ENCODE measurements around the gene TSPAN7. TPM values are rescaled to one million over a fixed set of nuclear protein-coding genes. Genes with fewer than 3 reads are reported as not detected.
A peak's percentile ranks its signal among the peaks of the same experiment; 100 is the strongest.

The TSPAN7 gene
- total RNA-seq, 1 experiment from 2014 or later: not detected

DNA sequence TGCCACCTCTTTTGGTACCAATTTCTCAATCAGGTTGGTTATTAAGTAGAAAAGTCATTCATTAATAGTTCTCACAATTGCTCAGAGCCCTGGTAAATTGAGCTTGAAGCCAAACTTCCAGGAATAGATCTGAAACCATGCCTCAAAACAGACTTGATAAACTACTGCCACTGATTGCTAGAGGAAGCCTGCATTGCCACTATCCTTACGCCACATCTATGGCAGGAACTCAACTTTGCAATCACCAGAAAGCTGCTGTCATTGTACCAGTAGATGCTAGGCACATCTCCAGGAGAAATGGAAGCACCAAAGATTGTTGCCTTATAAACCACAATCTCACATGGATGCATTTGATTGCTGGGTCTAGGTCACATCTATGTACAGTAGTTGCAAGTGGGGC lies 21.6 kb upstream of the TSPAN7 start:
- H3K27ac Mint-ChIP-seq (ENCODE audit: low read depth, unreplicated experiment): no peak overlapping the region
- CTCF ChIA-PET: no interaction called here
- no TSS peak for BruUV-seq (replicated peaks)
- TF ChIP-seq, protein P1, sequence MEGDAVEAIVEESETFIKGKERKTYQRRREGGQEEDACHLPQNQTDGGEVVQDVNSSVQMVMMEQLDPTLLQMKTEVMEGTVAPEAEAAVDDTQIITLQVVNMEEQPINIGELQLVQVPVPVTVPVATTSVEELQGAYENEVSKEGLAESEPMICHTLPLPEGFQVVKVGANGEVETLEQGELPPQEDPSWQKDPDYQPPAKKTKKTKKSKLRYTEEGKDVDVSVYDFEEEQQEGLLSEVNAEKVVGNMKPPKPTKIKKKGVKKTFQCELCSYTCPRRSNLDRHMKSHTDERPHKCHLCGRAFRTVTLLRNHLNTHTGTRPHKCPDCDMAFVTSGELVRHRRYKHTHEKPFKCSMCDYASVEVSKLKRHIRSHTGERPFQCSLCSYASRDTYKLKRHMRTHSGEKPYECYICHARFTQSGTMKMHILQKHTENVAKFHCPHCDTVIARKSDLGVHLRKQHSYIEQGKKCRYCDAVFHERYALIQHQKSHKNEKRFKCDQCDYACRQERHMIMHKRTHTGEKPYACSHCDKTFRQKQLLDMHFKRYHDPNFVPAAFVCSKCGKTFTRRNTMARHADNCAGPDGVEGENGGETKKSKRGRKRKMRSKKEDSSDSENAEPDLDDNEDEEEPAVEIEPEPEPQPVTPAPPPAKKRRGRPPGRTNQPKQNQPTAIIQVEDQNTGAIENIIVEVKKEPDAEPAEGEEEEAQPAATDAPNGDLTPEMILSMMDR (IDR thresholded peaks at IDR 0.05; ENCODE audit: unreplicated experiment): no peak
- no peak overlapping the region for H3K4me3 Mint-ChIP-seq (ENCODE audit: unreplicated experiment)
- peaks cover 7% of the 10 kb centered on the region for H3K9me3 Mint-ChIP-seq (ENCODE audit: unreplicated experiment)
- H3K4me1 Mint-ChIP-seq (ENCODE audit: insufficient read depth, unreplicated experiment): peaks cover 5% of the 10 kb centered on the region
- intact Hi-C loops (cut with micrococcal nuclease): no loop called here
- H3K27me3 Mint-ChIP-seq (ENCODE audit: insufficient read depth, unreplicated experiment): no peaks in the 10 kb centered on the region
- H3K36me3 Mint-ChIP-seq (ENCODE audit: insufficient read depth, unreplicated experiment): peaks cover 6% of the 10 kb centered on the region
- DNase-seq (ENCODE audit: unreplicated experiment): no peak
- POLR2A ChIA-PET: interaction anchor here (0.6 to 0.8 kb wide), 2 partner anchors 10 to 118 kb away, joined by 3 to 4 read pairs; no protein-coding TSS in a partner anchor

DNA sequence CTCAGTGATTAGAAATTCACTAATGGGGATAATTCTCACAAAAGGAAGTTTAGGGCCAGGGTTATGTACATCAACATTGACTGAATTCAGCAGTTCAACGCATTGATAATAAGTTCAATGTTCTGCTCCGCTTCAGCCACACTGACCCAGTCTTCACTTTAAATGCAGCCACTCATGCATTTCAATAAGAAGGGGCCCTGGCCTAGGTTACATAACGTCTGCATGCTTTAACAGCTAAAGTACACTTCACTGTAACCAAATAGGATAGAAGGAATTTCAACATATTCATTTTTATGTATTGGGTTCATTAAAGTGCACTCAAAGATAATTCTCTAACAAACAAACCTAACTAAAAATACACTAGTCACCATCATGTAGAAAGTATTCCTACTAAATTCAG lies 12.8 kb upstream of the TSPAN7 start:
- H3K4me1 Mint-ChIP-seq (ENCODE audit: insufficient read depth, unreplicated experiment): no peaks in the 10 kb centered on the region
- H3K36me3 Mint-ChIP-seq (ENCODE audit: insufficient read depth, unreplicated experiment): no peaks in the 10 kb centered on the region
- ChIA-PET POLR2A (no interaction called here), CTCF (no interaction called here)
- TF ChIP-seq, protein P1 (IDR thresholded peaks at IDR 0.05; ENCODE audit: unreplicated experiment): no peak
- peaks cover 13% of the 10 kb centered on the region for H3K27me3 Mint-ChIP-seq (ENCODE audit: insufficient read depth, unreplicated experiment)
- peaks cover 13% of the 10 kb centered on the region for H3K9me3 Mint-ChIP-seq (ENCODE audit: unreplicated experiment)
- H3K4me3 Mint-ChIP-seq (ENCODE audit: unreplicated experiment): no peak overlapping the region
- intact Hi-C loops (cut with micrococcal nuclease): no loop called here
- no peak overlapping the region for H3K27ac Mint-ChIP-seq (ENCODE audit: low read depth, unreplicated experiment)
- no peak for DNase-seq (ENCODE audit: unreplicated experiment)
- no TSS peak for BruUV-seq (replicated peaks)

DNA sequence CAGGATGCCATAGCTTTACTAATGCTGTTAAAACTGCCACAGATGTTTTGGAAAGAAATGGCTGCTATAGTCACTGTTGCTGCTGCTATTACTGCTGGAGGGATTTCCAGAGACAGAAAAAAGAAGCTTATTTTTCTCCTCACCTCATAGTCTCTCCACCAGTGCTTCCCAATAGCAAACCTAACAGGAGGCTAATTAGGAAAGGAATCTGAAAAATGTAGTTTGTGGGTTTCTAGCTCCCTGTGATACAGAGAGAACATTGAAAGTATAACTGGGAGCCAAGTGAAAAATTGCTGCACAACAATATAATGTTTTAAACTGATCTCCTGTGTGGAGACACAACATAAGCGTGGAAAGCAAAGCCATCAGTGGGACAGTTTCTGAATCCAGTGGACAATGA lies 8.6 kb upstream of the TSPAN7 start:
- DNase-seq (ENCODE audit: unreplicated experiment): no peak
- no TSS peak for BruUV-seq (replicated peaks)
- intact Hi-C loops (cut with micrococcal nuclease): no loop called here
- H3K9me3 Mint-ChIP-seq (ENCODE audit: unreplicated experiment): peaks cover 13% of the 10 kb centered on the region
- ChIA-PET CTCF (no interaction called here), POLR2A (no interaction called here)
- TF ChIP-seq, protein P1 (IDR thresholded peaks at IDR 0.05; ENCODE audit: unreplicated experiment): no peak
- H3K4me1 Mint-ChIP-seq (ENCODE audit: insufficient read depth, unreplicated experiment): no peaks in the 10 kb centered on the region
- no peaks in the 10 kb centered on the region for H3K36me3 Mint-ChIP-seq (ENCODE audit: insufficient read depth, unreplicated experiment)
- H3K4me3 Mint-ChIP-seq (ENCODE audit: unreplicated experiment): no peak overlapping the region
- no peak overlapping the region for H3K27ac Mint-ChIP-seq (ENCODE audit: low read depth, unreplicated experiment)
- H3K27me3 Mint-ChIP-seq (ENCODE audit: insufficient read depth, unreplicated experiment): peaks cover 47% of the 10 kb centered on the region

DNA sequence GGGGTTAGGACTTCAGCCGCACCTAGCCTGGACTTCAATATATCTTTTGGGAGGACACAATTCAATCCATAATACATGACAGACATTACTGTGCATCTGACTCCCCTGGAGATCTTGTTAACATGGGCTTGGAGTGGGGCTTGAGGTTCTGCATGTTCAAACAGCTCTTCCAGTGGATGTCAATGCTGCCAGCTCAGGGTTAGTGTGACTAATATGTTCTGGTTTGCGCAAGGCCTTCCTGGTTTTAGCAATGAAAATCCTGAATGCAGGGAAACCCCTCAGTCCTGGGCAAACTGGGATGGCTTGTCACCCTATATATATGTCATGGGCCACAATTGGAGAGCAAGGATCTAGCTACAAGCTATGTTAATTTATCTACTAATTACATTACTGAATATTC lies 2.7 kb upstream of the TSPAN7 start:
- Mint-ChIP-seq H3K4me1 (ENCODE audit: insufficient read depth, unreplicated experiment) (peaks cover 6% of the 10 kb centered on the region), H3K9me3 (ENCODE audit: unreplicated experiment) (no peaks in the 10 kb centered on the region), H3K4me3 (ENCODE audit: unreplicated experiment) (no peak overlapping the region), H3K27ac (ENCODE audit: low read depth, unreplicated experiment) (no peak overlapping the region), H3K27me3 (ENCODE audit: insufficient read depth, unreplicated experiment) (peaks cover 44% of the 10 kb centered on the region), H3K36me3 (ENCODE audit: insufficient read depth, unreplicated experiment) (no peaks in the 10 kb centered on the region)
- peak; percentile 80 for DNase-seq (ENCODE audit: unreplicated experiment)
- intact Hi-C loops (cut with micrococcal nuclease): no loop called here
- ChIA-PET CTCF (no interaction called here), POLR2A (interaction anchor here (0.8 to 1.3 kb wide), 2 partner anchors 11 to 29 kb away, joined by 3 to 5 read pairs; no protein-coding TSS in a partner anchor)
- TF ChIP-seq, protein P1 (IDR thresholded peaks at IDR 0.05; ENCODE audit: unreplicated experiment): no peak
- BruUV-seq (replicated peaks): no TSS peak
